Liver (tissue), 3 donors: Measurements from ENCODE around the gene COL23A1.

ENCODE experiments used
- ATF3 ChIP-seq: IDR thresholded peaks from 2 replicates; pipeline ENCODE4 v1.6.1; 2016; ENCODE audit warnings: antibody characterized with exemption
- CTCF ChIP-seq: fragments of 150-350 bp; IDR thresholded peaks from 2 replicates; pipeline ENCODE4 v1.5.1; 2017; ENCODE audit warnings: improper control_type of control experiment, low read depth, low read length; ENCODE audit not compliant: missing input control
- EGR1 ChIP-seq, 2 donors: IDR thresholded peaks; 2 replicates each; pipeline ENCODE4 v1.6.1; 2016 to 2018; ENCODE audit warnings: antibody characterized with exemption in 2 of 2, low read depth in 2 of 2
- HNF4A ChIP-seq, 2 donors: conservative IDR thresholded peaks; 2 replicates each; pipeline ENCODE4 v1.6.1; 2016; ENCODE audit warnings: antibody characterized with exemption in 2 of 2, mild to moderate bottlenecking in 2 of 2
- JUND ChIP-seq, 2 donors: IDR thresholded peaks; 2 replicates each; pipeline ENCODE4 v1.6.1; 2016; ENCODE audit warnings: antibody characterized with exemption in 2 of 2
- MAX ChIP-seq: IDR thresholded peaks from 2 replicates; pipeline ENCODE4 v1.6.1; 2016; ENCODE audit warnings: antibody characterized with exemption
- REST ChIP-seq: IDR thresholded peaks from 2 replicates; pipeline ENCODE4 v1.6.1; 2016; ENCODE audit warnings: antibody characterized with exemption, mild to moderate bottlenecking
- TAF1 ChIP-seq: conservative IDR thresholded peaks from 2 replicates; pipeline ENCODE4 v1.6.1; 2016; ENCODE audit warnings: antibody characterized with exemption, mild to moderate bottlenecking
- YY1 ChIP-seq: IDR thresholded peaks from 2 replicates; pipeline ENCODE4 v1.6.1; 2016; ENCODE audit warnings: antibody characterized with exemption, mild to moderate bottlenecking
- ZBTB33 ChIP-seq: IDR thresholded peaks from 2 replicates; pipeline ENCODE4 v1.6.1; 2016; ENCODE audit warnings: antibody characterized with exemption
- donor health status: healthy.
- donor health status: healthy.

GRCh38 chr5:178308541-178309092 is 281.6 kb downstream of the COL23A1 start:
- TF ChIP-seq CTCF (no peak), MAX (no peak), JUND (IDR thresholded peaks at IDR 0.05) (no peak), YY1 (no peak), REST (no peak), ATF3 (no peak), EGR1 (IDR thresholded peaks at IDR 0.05; ENCODE audit: low read depth in 2 of 2) (no peak), TAF1 (no peak), HNF4A (conservative IDR thresholded peaks at IDR 0.05) (no peak), ZBTB33 (no peak)
